PC-9 (cell line): ENCODE results near the gene RALGAPA2. TPM values are rescaled to one million over a fixed set of nuclear protein-coding genes. Genes with fewer than 3 reads are reported as not detected.

Experiments used
- BruUV-seq: library from RNA; stranded (reverse); fragments of 400-500 nt; replicated peaks from 2 replicates; lab custom pipeline; 2021; lab: Mats Ljungman, UMichigan
- CTCF ChIA-PET: fragments of 300-600 bp; sonication (Branson Sonifier 250); formaldehyde crosslinking; loops from one replicate; lab custom pipeline; 2022; ENCODE audit warnings: antibody characterized with exemption; lab: Charles Lee
- POLR2A ChIA-PET: fragments of 300-600 bp; sonication (Branson Sonifier 250); formaldehyde crosslinking; loops from one replicate; lab custom pipeline; 2022; ENCODE audit warnings: antibody characterized with exemption; ENCODE audit not compliant: unreplicated experiment; lab: Charles Lee
- DNase-seq, 2 experiments: peaks; one replicate each; pipeline versions ENCODE4 v3.0.0 to v3.0.0-alpha.2; 2015 to 2022; ENCODE audit warnings: mixed read lengths in 1 of 2
- H2AFZ ChIP-seq: fragments of 200-600 bp; sonication (generic); 2 replicates; pipeline ENCODE4 v1.8.1; 2017; ENCODE audit warnings: antibody characterized with exemption
- H3F3A ChIP-seq: fragments of 200-600 bp; sonication (generic); 2 replicates; pipeline ENCODE4 v1.8.1; 2017; ENCODE audit warnings: antibody characterized with exemption, mild to moderate bottlenecking, low read depth; ENCODE audit not compliant: insufficient read depth
- H3K27ac ChIP-seq: fragments of 200-600 bp; sonication (generic); 2 replicates; pipeline ENCODE4 v1.6.1; 2016; ENCODE audit warnings: mixed run types
- H3K27me3 ChIP-seq: fragments of 200-600 bp; sonication (generic); 2 replicates; pipeline ENCODE4 v1.6.1; 2016; ENCODE audit warnings: low read depth, mixed run types; ENCODE audit not compliant: insufficient read depth
- H3K36me3 ChIP-seq: fragments of 200-600 bp; sonication (generic); 2 replicates; pipeline ENCODE4 v1.6.1; 2016; ENCODE audit warnings: low read depth, mixed run types
- H3K4me1 ChIP-seq: fragments of 200-600 bp; sonication (generic); replicated peaks from 2 replicates; pipeline ENCODE4 v1.6.1; 2016; ENCODE audit warnings: mixed run types; ENCODE audit not compliant: insufficient read depth
- H3K4me2 ChIP-seq: fragments of 200-600 bp; sonication (generic); 2 replicates; pipeline ENCODE4 v1.6.1; 2017; ENCODE audit warnings: mixed run types
- H3K4me3 ChIP-seq: fragments of 200-600 bp; sonication (generic); 2 replicates; pipeline ENCODE4 v1.6.1; 2016; ENCODE audit warnings: mixed run types
- H3K79me2 ChIP-seq: fragments of 200-600 bp; sonication (generic); 2 replicates; pipeline ENCODE4 v1.6.1; 2017; ENCODE audit warnings: low read depth, mixed run types
- H3K9me2 ChIP-seq: fragments of 200-600 bp; sonication (generic); 2 replicates; pipeline ENCODE4 v1.8.1; 2017; ENCODE audit warnings: mild to moderate bottlenecking; ENCODE audit not compliant: insufficient read depth
- H3K9me3 ChIP-seq: fragments of 200-600 bp; sonication (generic); 2 replicates; pipeline ENCODE4 v1.8.1; 2016; ENCODE audit warnings: low read depth; ENCODE audit not compliant: insufficient read depth
- H4K20me1 ChIP-seq: fragments of 200-600 bp; sonication (generic); 2 replicates; pipeline ENCODE4 v1.8.1; 2017; ENCODE audit not compliant: insufficient read depth
- EZH2 ChIP-seq: fragments of 200-600 bp; sonication (generic); IDR thresholded peaks from 2 replicates; pipeline ENCODE4 v1.8.0; 2017; ENCODE audit warnings: antibody characterized with exemption, low read depth
- intact Hi-C: fragments of 100-400 bp; cut with micrococcal nuclease; formaldehyde crosslinking; loops from one replicate; pipeline ENCODE4 v1.10.0; 2022; ENCODE audit not compliant: unreplicated experiment
- total RNA-seq: library from RNA; stranded (reverse); gene quantifications from 2 replicates; pipeline ENCODE4 v1.2.3, GENCODE V29; 2021
- TF ChIP-seq, protein P1 (sequence below): fragments of 200-600 bp; sonication (generic); conservative IDR thresholded peaks from 2 replicates; pipeline ENCODE4 v1.6.1; 2017; ENCODE audit warnings: mixed run types, antibody characterized with exemption, mild to moderate bottlenecking, moderate library complexity

RALGAPA2 gene
- total RNA-seq, 1 experiment from 2014 or later = 28.7 TPM

DNA sequence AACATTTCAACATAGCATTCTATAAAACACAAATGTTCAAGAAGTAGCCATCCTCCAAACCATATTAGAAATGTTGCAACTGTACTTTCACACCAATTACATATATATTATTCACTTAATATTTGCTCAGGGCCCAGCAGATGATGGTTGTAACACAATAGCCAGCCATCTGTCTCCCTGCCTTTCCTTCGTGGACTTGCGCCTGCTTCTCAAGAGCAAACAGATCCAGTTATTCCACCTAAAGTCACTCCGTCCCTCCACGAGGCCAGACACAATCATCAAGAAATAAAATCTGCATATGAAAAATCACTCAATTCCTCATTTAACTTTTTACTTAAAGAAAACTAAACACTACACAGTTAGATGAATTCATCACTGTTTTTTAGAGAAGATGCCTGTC lies 160.4 kb downstream of the RALGAPA2 start:
- Histone ChIP-seq H4K20me1 (no peaks in the 10 kb centered on the region), H3K4me1 (peaks cover 57% of the 10 kb centered on the region), H3K79me2 (no peaks in the 10 kb centered on the region), H3K4me3 (no peak overlapping the region), H2AFZ (no peak overlapping the region), H3K27ac (peak overlapping the region; percentile 97), H3K27me3 (no peaks in the 10 kb centered on the region), H3F3A (peaks cover 38% of the 10 kb centered on the region), H3K9me2 (no peaks in the 10 kb centered on the region), H3K9me3 (no peaks in the 10 kb centered on the region; the same call in none of the 2 replicates), H3K36me3 (no peaks in the 10 kb centered on the region), H3K4me2 (peak overlapping the region; percentile 58; the same call in 1 of the 2 replicates)
- intact Hi-C loops = no loop called here
- no TSS peak for BruUV-seq
- ChIA-PET CTCF (no interaction called here), POLR2A (no interaction called here)
- DNase-seq = no peak
- TF ChIP-seq, protein P1, sequence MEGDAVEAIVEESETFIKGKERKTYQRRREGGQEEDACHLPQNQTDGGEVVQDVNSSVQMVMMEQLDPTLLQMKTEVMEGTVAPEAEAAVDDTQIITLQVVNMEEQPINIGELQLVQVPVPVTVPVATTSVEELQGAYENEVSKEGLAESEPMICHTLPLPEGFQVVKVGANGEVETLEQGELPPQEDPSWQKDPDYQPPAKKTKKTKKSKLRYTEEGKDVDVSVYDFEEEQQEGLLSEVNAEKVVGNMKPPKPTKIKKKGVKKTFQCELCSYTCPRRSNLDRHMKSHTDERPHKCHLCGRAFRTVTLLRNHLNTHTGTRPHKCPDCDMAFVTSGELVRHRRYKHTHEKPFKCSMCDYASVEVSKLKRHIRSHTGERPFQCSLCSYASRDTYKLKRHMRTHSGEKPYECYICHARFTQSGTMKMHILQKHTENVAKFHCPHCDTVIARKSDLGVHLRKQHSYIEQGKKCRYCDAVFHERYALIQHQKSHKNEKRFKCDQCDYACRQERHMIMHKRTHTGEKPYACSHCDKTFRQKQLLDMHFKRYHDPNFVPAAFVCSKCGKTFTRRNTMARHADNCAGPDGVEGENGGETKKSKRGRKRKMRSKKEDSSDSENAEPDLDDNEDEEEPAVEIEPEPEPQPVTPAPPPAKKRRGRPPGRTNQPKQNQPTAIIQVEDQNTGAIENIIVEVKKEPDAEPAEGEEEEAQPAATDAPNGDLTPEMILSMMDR = no peak
- TF ChIP-seq EZH2 = no peak

DNA sequence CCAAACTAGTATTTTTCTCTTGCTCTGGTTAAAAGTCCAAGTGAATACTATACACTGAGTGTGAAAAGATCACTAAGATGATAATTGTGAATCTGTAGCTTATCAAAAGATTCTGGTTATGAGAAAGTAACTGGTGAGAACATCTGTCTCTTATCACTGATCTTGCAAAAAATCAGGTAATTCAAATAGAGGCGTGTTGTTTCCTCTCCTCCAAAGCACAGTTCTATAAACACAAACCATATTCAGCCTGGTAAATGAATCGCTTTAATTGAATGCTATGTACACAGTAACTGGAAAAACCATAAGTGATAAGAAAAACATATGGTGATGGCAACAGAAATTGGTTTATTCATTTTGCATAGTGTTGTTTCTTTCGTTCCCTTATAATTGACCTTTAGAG lies 161.0 kb downstream of the RALGAPA2 start:
- peak overlapping the region; percentile 58; the same call in 1 of the 2 replicates for H3K4me2 ChIP-seq
- ChIA-PET POLR2A (interaction anchor here (0.6 kb wide), 1 partner anchor 93 kb away, joined by 4 read pairs; no protein-coding TSS in a partner anchor), CTCF (no interaction called here)
- H3K27me3 ChIP-seq = no peaks in the 10 kb centered on the region
- no TSS peak for BruUV-seq
- no peak overlapping the region for H2AFZ ChIP-seq
- H3F3A ChIP-seq = peaks cover 38% of the 10 kb centered on the region
- H3K79me2 ChIP-seq = no peaks in the 10 kb centered on the region
- H3K36me3 ChIP-seq = no peaks in the 10 kb centered on the region
- TF ChIP-seq, protein P1 = no peak
- TF ChIP-seq EZH2 = no peak
- peak overlapping the region; percentile 97 for H3K27ac ChIP-seq
- H3K9me2 ChIP-seq = no peaks in the 10 kb centered on the region
- H3K4me1 ChIP-seq = peaks cover 64% of the 10 kb centered on the region
- DNase-seq = peak in 1 of 2 experiments; percentile 59
- H4K20me1 ChIP-seq = no peaks in the 10 kb centered on the region
- no peaks in the 10 kb centered on the region; the same call in none of the 2 replicates for H3K9me3 ChIP-seq
- intact Hi-C loops = no loop called here
- no peak overlapping the region for H3K4me3 ChIP-seq

DNA sequence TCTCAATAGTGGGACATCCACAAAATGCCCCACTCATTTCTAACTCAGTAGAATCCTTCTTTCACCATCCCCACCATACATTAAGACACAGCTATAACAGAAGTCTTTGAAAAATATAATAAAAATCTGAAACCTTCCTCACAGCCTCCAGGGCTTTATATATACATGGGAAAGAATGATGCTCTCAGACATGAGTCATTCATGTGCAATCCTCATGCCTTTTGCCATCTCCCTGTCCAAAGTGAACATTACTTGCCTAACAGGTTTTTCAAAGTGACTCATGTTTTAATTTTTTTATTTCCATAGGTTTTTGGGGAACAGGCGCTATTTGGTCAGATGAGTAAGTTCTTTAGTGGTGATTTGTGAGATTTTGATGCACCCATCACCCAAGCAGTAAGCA lies 162.7 kb downstream of the RALGAPA2 start:
- ChIA-PET POLR2A (interaction anchor here (0.5 kb wide), 1 partner anchor 170 kb away, joined by 20 read pairs; no protein-coding TSS in a partner anchor), CTCF (no interaction called here)
- H3K4me1 ChIP-seq = peaks cover 74% of the 10 kb centered on the region
- H3K4me3 ChIP-seq = no peak overlapping the region
- H3K27me3 ChIP-seq = no peaks in the 10 kb centered on the region
- DNase-seq = peak; percentile 29 to 96
- H2AFZ ChIP-seq = no peak overlapping the region
- H3K9me3 ChIP-seq = no peaks in the 10 kb centered on the region; the same call in 1 of the 2 replicates
- TF ChIP-seq, protein P1 = no peak
- intact Hi-C loops = loop anchor here (1.0 kb wide), 1 partner anchor 29 kb away; no protein-coding TSS in a partner anchor
- peaks cover 38% of the 10 kb centered on the region for H3F3A ChIP-seq
- H3K36me3 ChIP-seq = no peaks in the 10 kb centered on the region
- no peaks in the 10 kb centered on the region for H3K79me2 ChIP-seq
- no peaks in the 10 kb centered on the region for H3K9me2 ChIP-seq
- no peaks in the 10 kb centered on the region for H4K20me1 ChIP-seq
- peak overlapping the region; percentile 58 for H3K4me2 ChIP-seq
- BruUV-seq = no TSS peak
- H3K27ac ChIP-seq = peak overlapping the region; percentile 97
